Left ventricle myocardium inferior (tissue), 1 donor: Measurements from ENCODE around the gene METTL5. TPM values are rescaled to one million over a fixed set of nuclear protein-coding genes. Genes with fewer than 3 reads are reported as not detected.
"Not testable (repeated sequence)": the region's sequence is repeated elsewhere in the genome, so short reads cannot be mapped to it uniquely, and the experiment has no call there.

Experiments used
- DNase-seq: peaks from one replicate; pipeline ENCODE4 v3.0.0-alpha.2; 2020
- H3K27ac ChIP-seq: fragments of 200-600 bp; replicated peaks from 2 replicates; pipeline ENCODE4 v1.8.0; 2021
- H3K27me3 ChIP-seq: fragments of 200-600 bp; 2 replicates; pipeline ENCODE4 v1.8.0; 2021; ENCODE audit warnings: low read depth
- H3K36me3 ChIP-seq: fragments of 200-600 bp; 2 replicates; pipeline ENCODE4 v1.8.0; 2021
- H3K4me1 ChIP-seq: fragments of 200-600 bp; 2 replicates; pipeline ENCODE4 v1.8.0; 2021
- H3K4me3 ChIP-seq: fragments of 200-600 bp; 2 replicates; pipeline ENCODE4 v1.8.0; 2021; ENCODE audit warnings: mild to moderate bottlenecking, moderate library complexity
- H3K9me3 ChIP-seq: fragments of 200-600 bp; replicated peaks from 2 replicates; pipeline ENCODE4 v1.8.0; 2021
- CTCF ChIP-seq: fragments of 200-600 bp; IDR thresholded peaks from 2 replicates; pipeline ENCODE4 v1.8.0; 2021; ENCODE audit warnings: antibody characterized with exemption, mild to moderate bottlenecking, borderline replicate concordance
- intact Hi-C: fragments of 100-400 bp; cut with micrococcal nuclease; formaldehyde crosslinking; loops from one replicate; pipeline ENCODE4 v1.11.0; 2022
- total RNA-seq: library from RNA; stranded (reverse); fragmentation: NEBNext Ultra II Directional; extraction: Animal tissue kit (Norgen Biotek cat#: 25700); gene quantifications from one replicate; pipeline ENCODE4 v1.2.1, GENCODE V29; 2021
- donor health status: DM: no; HTN: yes; CAD: no; lungs with severe emphysema.

Gene METTL5
- total RNA-seq, 1 donor from 2014 or later = 60.4 TPM

GRCh38 chr2:169849710-169850109 lies 25.0 kb upstream of the METTL5 start:
- H3K4me3 ChIP-seq = no peak overlapping the region
- peaks cover 74% of the 10 kb centered on the region for H3K4me1 ChIP-seq
- intact Hi-C loops = no loop called here
- no peaks in the 10 kb centered on the region for H3K36me3 ChIP-seq
- H3K27me3 ChIP-seq = no peaks in the 10 kb centered on the region
- no peak for TF ChIP-seq CTCF
- H3K9me3 ChIP-seq = no peaks in the 10 kb centered on the region
- no peak for DNase-seq
- H3K27ac ChIP-seq = no peak overlapping the region

GRCh38 chr2:169848959-169849693 lies 24.4 kb upstream of the METTL5 start:
- peaks cover 79% of the 10 kb centered on the region for H3K4me1 ChIP-seq
- H3K9me3 ChIP-seq = not testable (repeated sequence)

GRCh38 chr2:169845016-169845415 lies 20.3 kb upstream of the METTL5 start:
- TF ChIP-seq CTCF = no peak
- H3K4me3 ChIP-seq = no peak overlapping the region

More at GRCh38 chr2:169848959-169849693, 24.4 kb upstream of the METTL5 start:
- H3K36me3 ChIP-seq, H3K4me3 ChIP-seq, intact Hi-C loops, H3K27me3 ChIP-seq, DNase-seq: not testable (repeated sequence)
- peak overlapping the region; percentile 47 for H3K27ac ChIP-seq

GRCh38 chr2:169841625-169842024 lies 16.9 kb upstream of the METTL5 start:
- DNase-seq, H3K4me3 ChIP-seq, intact Hi-C loops, H3K9me3 ChIP-seq, H3K36me3 ChIP-seq, H3K27me3 ChIP-seq: not testable (repeated sequence)
- Histone ChIP-seq H3K27ac (peak overlapping the region; percentile 79), H3K4me1 (peaks cover 83% of the 10 kb centered on the region)

More at GRCh38 chr2:169845016-169845415, 20.3 kb upstream of the METTL5 start:
- intact Hi-C loops = no loop called here
- H3K9me3 ChIP-seq = no peaks in the 10 kb centered on the region
- peaks cover 86% of the 10 kb centered on the region for H3K4me1 ChIP-seq
- peaks cover 9% of the 10 kb centered on the region for H3K36me3 ChIP-seq
- DNase-seq = no peak
- no peak overlapping the region for H3K27ac ChIP-seq
- H3K27me3 ChIP-seq = no peaks in the 10 kb centered on the region

GRCh38 chr2:169840747-169841142 lies 16.0 kb upstream of the METTL5 start:
- TF ChIP-seq CTCF = no peak
- H3K4me1 ChIP-seq = peaks cover 82% of the 10 kb centered on the region
- H3K36me3 ChIP-seq = peaks cover 9% of the 10 kb centered on the region
- H3K4me3 ChIP-seq = peak overlapping the region; percentile 51
- DNase-seq = no peak
- intact Hi-C loops = no loop called here
- peak overlapping the region; percentile 79 for H3K27ac ChIP-seq
- H3K9me3 ChIP-seq = no peaks in the 10 kb centered on the region
- H3K27me3 ChIP-seq = no peaks in the 10 kb centered on the region

- H3K27me3 ChIP-seq = no peaks in the 10 kb centered on the region
- no peak for TF ChIP-seq CTCF
- peaks cover 82% of the 10 kb centered on the region for H3K4me1 ChIP-seq
- H3K9me3 ChIP-seq = no peaks in the 10 kb centered on the region
- H3K4me3 ChIP-seq = peak overlapping the region; percentile 51
- peak overlapping the region; percentile 79 for H3K27ac ChIP-seq
- DNase-seq = no peak
- intact Hi-C loops = no loop called here
- H3K36me3 ChIP-seq = peaks cover 9% of the 10 kb centered on the region
These were observed 15.4 kb upstream of the METTL5 start for GRCh38 chr2:169839954-169840746.
